Stimulated activated CD8-positive, alpha-beta memory T cell treated with anti-CD3 and anti-CD28 coated beads, Interleukin-15, amount 100 ng/mL, for 48 hours (primary cell): Measurements from ENCODE around the gene FHIT.

Experiments used
- DNase-seq, 2 donors: peaks; one replicate each; pipeline ENCODE4 v3.0.0-alpha.2; 2020; ENCODE audit warnings: low read depth in 2 of 2

Gene FHIT

GRCh38 chr3:60336061-60336460 is 915.2 kb downstream of the FHIT start:
- no peak for DNase-seq

- no peak for DNase-seq
Measured at GRCh38 chr3:60333710-60334109, 917.5 kb downstream of the FHIT start.

GRCh38 chr3:60330107-60330506 is 921.1 kb downstream of the FHIT start:
- no peak for DNase-seq

GRCh38 chr3:60325610-60326170 is 925.6 kb downstream of the FHIT start:
- no peak for DNase-seq

GRCh38 chr3:60323651-60324050 is 927.6 kb downstream of the FHIT start:
- DNase-seq = no peak

- DNase-seq = no peak
Measured at GRCh38 chr3:60323180-60323579, 928.1 kb downstream of the FHIT start.

GRCh38 chr3:60322298-60322856 is 928.9 kb downstream of the FHIT start:
- no peak for DNase-seq

- no peak for DNase-seq
Measured at GRCh38 chr3:60319179-60319858, 931.9 kb downstream of the FHIT start.

GRCh38 chr3:60316121-60316797 is 935.0 kb downstream of the FHIT start:
- no peak for DNase-seq

- no peak for DNase-seq
Measured at GRCh38 chr3:60313951-60314461, 937.2 kb downstream of the FHIT start.

GRCh38 chr3:60313231-60313798 is 937.9 kb downstream of the FHIT start:
- no peak for DNase-seq

- no peak for DNase-seq
Measured at GRCh38 chr3:60309539-60310268, 941.5 kb downstream of the FHIT start.

- DNase-seq = no peak
Measured at GRCh38 chr3:60308808-60309207, 942.4 kb downstream of the FHIT start.

GRCh38 chr3:60307562-60308199 is 943.6 kb downstream of the FHIT start:
- DNase-seq = no peak

GRCh38 chr3:60304112-60304511 is 947.1 kb downstream of the FHIT start:
- DNase-seq = no peak

- no peak for DNase-seq
Measured at GRCh38 chr3:60303160-60303559, 948.1 kb downstream of the FHIT start.

- DNase-seq = no peak
Measured at GRCh38 chr3:60301142-60301541, 950.1 kb downstream of the FHIT start.

GRCh38 chr3:60298141-60298540 is 953.1 kb downstream of the FHIT start:
- no peak for DNase-seq

- no peak for DNase-seq
Measured at GRCh38 chr3:60294181-60294580, 957.1 kb downstream of the FHIT start.

- no peak for DNase-seq
Measured at GRCh38 chr3:60291115-60291514, 960.1 kb downstream of the FHIT start.

- DNase-seq = no peak
Measured at GRCh38 chr3:60290122-60290492, 961.1 kb downstream of the FHIT start.
